Measurements from ENCODE around the gene ONECUT3. TPM values are rescaled to one million over a fixed set of nuclear protein-coding genes. Genes with fewer than 3 reads are reported as not detected.

Gene ONECUT3
- total and polyA plus RNA-seq, 9 of the 15 experiments (the other 6 are each of a cell fraction or from before 2014, with no cell fraction given): not detected

DNA sequence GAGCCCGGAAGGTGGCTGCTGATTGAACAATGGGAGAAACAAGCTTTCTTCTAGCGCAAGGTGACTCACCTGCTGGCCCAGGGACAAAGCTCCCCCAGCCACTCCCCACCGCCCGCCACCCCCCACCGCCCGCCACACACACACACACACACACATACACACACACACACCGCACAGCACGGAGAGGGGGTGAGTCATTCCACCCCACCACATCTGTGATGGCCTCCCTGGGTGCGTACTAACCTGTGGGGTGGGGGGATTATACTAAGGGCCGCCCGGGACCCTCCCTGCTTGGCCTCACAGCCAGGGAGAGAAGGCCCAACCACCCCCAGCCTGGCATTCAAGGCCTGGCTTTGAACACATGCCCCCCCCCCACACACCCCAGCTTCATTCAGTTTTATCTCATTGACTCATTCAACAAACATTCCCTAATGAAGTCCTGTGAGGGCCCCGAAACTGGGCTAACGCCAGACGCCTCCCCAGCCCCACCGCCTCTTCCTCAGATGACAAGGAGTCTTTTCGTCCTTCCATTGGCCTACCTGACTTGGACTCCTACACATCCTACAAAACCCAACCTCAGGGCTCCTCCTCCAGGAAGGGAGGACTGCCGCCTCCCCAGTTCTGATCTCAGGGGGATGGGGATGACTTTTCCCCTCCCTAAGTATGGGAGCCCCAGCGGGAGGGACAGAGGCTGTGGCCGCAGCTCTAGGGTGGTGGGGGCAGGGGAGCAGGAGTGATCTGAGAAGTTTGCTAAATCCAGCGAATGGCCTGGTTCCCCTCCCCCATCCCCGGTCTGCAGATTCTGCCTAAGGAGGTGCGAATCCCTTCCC lies 5.8 kb upstream of the ONECUT3 start (continued):
- TF ChIP-seq, protein P1, sequence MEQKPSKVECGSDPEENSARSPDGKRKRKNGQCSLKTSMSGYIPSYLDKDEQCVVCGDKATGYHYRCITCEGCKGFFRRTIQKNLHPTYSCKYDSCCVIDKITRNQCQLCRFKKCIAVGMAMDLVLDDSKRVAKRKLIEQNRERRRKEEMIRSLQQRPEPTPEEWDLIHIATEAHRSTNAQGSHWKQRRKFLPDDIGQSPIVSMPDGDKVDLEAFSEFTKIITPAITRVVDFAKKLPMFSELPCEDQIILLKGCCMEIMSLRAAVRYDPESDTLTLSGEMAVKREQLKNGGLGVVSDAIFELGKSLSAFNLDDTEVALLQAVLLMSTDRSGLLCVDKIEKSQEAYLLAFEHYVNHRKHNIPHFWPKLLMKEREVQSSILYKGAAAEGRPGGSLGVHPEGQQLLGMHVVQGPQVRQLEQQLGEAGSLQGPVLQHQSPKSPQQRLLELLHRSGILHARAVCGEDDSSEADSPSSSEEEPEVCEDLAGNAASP (IDR thresholded peaks at IDR 0.05): no peak
- no peak for TF ChIP-seq HDGF (IDR thresholded peaks at IDR 0.05)
- TF ChIP-seq, protein P2, sequence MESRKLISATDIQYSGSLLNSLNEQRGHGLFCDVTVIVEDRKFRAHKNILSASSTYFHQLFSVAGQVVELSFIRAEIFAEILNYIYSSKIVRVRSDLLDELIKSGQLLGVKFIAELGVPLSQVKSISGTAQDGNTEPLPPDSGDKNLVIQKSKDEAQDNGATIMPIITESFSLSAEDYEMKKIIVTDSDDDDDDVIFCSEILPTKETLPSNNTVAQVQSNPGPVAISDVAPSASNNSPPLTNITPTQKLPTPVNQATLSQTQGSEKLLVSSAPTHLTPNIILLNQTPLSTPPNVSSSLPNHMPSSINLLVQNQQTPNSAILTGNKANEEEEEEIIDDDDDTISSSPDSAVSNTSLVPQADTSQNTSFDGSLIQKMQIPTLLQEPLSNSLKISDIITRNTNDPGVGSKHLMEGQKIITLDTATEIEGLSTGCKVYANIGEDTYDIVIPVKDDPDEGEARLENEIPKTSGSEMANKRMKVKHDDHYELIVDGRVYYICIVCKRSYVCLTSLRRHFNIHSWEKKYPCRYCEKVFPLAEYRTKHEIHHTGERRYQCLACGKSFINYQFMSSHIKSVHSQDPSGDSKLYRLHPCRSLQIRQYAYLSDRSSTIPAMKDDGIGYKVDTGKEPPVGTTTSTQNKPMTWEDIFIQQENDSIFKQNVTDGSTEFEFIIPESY (CRISPR knock-in tag; IDR thresholded peaks at IDR 0.05): peak; percentile 40; the same call in 1 of the 2 replicates
- TF ChIP-seq HOXB6 (CRISPR knock-in tag; IDR thresholded peaks at IDR 0.05; ENCODE audit: borderline replicate concordance): no peak
- no peak for TF ChIP-seq ASH1L (IDR thresholded peaks at IDR 0.05; ENCODE audit: borderline replicate concordance, low read depth, partially characterized antibody)
- TF ChIP-seq HCFC1 (IDR thresholded peaks at IDR 0.05; ENCODE audit: low read depth, low read length): no peak; the same call in 1 of the 2 replicates
- TF ChIP-seq CBFA2T3 (IDR thresholded peaks at IDR 0.05): peak; percentile 41
- no peak for TF ChIP-seq CAMTA2 (CRISPR knock-in tag; conservative IDR thresholded peaks at IDR 0.05)
- TF ChIP-seq, protein P3, sequence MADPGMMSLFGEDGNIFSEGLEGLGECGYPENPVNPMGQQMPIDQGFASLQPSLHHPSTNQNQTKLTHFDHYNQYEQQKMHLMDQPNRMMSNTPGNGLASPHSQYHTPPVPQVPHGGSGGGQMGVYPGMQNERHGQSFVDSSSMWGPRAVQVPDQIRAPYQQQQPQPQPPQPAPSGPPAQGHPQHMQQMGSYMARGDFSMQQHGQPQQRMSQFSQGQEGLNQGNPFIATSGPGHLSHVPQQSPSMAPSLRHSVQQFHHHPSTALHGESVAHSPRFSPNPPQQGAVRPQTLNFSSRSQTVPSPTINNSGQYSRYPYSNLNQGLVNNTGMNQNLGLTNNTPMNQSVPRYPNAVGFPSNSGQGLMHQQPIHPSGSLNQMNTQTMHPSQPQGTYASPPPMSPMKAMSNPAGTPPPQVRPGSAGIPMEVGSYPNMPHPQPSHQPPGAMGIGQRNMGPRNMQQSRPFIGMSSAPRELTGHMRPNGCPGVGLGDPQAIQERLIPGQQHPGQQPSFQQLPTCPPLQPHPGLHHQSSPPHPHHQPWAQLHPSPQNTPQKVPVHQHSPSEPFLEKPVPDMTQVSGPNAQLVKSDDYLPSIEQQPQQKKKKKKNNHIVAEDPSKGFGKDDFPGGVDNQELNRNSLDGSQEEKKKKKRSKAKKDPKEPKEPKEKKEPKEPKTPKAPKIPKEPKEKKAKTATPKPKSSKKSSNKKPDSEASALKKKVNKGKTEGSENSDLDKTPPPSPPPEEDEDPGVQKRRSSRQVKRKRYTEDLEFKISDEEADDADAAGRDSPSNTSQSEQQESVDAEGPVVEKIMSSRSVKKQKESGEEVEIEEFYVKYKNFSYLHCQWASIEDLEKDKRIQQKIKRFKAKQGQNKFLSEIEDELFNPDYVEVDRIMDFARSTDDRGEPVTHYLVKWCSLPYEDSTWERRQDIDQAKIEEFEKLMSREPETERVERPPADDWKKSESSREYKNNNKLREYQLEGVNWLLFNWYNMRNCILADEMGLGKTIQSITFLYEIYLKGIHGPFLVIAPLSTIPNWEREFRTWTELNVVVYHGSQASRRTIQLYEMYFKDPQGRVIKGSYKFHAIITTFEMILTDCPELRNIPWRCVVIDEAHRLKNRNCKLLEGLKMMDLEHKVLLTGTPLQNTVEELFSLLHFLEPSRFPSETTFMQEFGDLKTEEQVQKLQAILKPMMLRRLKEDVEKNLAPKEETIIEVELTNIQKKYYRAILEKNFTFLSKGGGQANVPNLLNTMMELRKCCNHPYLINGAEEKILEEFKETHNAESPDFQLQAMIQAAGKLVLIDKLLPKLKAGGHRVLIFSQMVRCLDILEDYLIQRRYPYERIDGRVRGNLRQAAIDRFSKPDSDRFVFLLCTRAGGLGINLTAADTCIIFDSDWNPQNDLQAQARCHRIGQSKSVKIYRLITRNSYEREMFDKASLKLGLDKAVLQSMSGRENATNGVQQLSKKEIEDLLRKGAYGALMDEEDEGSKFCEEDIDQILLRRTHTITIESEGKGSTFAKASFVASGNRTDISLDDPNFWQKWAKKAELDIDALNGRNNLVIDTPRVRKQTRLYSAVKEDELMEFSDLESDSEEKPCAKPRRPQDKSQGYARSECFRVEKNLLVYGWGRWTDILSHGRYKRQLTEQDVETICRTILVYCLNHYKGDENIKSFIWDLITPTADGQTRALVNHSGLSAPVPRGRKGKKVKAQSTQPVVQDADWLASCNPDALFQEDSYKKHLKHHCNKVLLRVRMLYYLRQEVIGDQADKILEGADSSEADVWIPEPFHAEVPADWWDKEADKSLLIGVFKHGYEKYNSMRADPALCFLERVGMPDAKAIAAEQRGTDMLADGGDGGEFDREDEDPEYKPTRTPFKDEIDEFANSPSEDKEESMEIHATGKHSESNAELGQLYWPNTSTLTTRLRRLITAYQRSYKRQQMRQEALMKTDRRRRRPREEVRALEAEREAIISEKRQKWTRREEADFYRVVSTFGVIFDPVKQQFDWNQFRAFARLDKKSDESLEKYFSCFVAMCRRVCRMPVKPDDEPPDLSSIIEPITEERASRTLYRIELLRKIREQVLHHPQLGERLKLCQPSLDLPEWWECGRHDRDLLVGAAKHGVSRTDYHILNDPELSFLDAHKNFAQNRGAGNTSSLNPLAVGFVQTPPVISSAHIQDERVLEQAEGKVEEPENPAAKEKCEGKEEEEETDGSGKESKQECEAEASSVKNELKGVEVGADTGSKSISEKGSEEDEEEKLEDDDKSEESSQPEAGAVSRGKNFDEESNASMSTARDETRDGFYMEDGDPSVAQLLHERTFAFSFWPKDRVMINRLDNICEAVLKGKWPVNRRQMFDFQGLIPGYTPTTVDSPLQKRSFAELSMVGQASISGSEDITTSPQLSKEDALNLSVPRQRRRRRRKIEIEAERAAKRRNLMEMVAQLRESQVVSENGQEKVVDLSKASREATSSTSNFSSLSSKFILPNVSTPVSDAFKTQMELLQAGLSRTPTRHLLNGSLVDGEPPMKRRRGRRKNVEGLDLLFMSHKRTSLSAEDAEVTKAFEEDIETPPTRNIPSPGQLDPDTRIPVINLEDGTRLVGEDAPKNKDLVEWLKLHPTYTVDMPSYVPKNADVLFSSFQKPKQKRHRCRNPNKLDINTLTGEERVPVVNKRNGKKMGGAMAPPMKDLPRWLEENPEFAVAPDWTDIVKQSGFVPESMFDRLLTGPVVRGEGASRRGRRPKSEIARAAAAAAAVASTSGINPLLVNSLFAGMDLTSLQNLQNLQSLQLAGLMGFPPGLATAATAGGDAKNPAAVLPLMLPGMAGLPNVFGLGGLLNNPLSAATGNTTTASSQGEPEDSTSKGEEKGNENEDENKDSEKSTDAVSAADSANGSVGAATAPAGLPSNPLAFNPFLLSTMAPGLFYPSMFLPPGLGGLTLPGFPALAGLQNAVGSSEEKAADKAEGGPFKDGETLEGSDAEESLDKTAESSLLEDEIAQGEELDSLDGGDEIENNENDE (IDR thresholded peaks at IDR 0.05; ENCODE audit: low read depth, low read length): no peak
- TF ChIP-seq, protein P4, sequence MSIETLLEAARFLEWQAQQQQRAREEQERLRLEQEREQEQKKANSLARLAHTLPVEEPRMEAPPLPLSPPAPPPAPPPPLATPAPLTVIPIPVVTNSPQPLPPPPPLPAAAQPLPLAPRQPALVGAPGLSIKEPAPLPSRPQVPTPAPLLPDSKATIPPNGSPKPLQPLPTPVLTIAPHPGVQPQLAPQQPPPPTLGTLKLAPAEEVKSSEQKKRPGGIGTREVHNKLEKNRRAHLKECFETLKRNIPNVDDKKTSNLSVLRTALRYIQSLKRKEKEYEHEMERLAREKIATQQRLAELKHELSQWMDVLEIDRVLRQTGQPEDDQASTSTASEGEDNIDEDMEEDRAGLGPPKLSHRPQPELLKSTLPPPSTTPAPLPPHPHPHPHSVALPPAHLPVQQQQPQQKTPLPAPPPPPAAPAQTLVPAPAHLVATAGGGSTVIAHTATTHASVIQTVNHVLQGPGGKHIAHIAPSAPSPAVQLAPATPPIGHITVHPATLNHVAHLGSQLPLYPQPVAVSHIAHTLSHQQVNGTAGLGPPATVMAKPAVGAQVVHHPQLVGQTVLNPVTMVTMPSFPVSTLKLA (conservative IDR thresholded peaks at IDR 0.05): peak; percentile 37 to 65; a peak in 2 of 4 replicates
- TF ChIP-seq ZNF324 (CRISPR knock-in tag; IDR thresholded peaks at IDR 0.05): no peak
